HG03575 (cell line): ENCODE results near the gene NFX1.
"Not testable (repeated sequence)": the region's sequence is repeated elsewhere in the genome, so short reads cannot be mapped to it uniquely, and the experiment has no call there.

Experiments used
- ATAC-seq: cut with Tn5 transposase; IDR thresholded peaks from one replicate; pipeline ENCODE4 v1.9.1; 2021; ENCODE audit not compliant: unreplicated experiment, insufficient number of reproducible peaks, low FRiP score; ENCODE audit errors: extremely low read depth

NFX1 gene

GRCh38 chr9:33379666-33380389 lies 89.5 kb downstream of the NFX1 start:
- no peak for ATAC-seq

- no peak for ATAC-seq
Observed at GRCh38 chr9:33380390-33381094, 90.2 kb downstream of the NFX1 start.

- ATAC-seq: no peak
Observed at GRCh38 chr9:33381231-33381791, 91.0 kb downstream of the NFX1 start.

GRCh38 chr9:33382397-33382796 lies 92.1 kb downstream of the NFX1 start:
- ATAC-seq: not testable (repeated sequence)

GRCh38 chr9:33383396-33383795 lies 93.1 kb downstream of the NFX1 start:
- not testable (repeated sequence) for ATAC-seq

- not testable (repeated sequence) for ATAC-seq
Observed at GRCh38 chr9:33385536-33385935, 95.2 kb downstream of the NFX1 start.

GRCh38 chr9:33385979-33386640 lies 95.8 kb downstream of the NFX1 start:
- ATAC-seq: not testable (repeated sequence)

GRCh38 chr9:33386641-33386996 lies 96.3 kb downstream of the NFX1 start:
- not testable (repeated sequence) for ATAC-seq

- not testable (repeated sequence) for ATAC-seq
Observed at GRCh38 chr9:33386998-33387397, 96.7 kb downstream of the NFX1 start.

- no peak for ATAC-seq
Observed at GRCh38 chr9:33388110-33388994, 98.0 kb downstream of the NFX1 start.

GRCh38 chr9:33391111-33391771 lies 100.9 kb downstream of the NFX1 start:
- not testable (repeated sequence) for ATAC-seq

GRCh38 chr9:33392591-33393021 lies 102.3 kb downstream of the NFX1 start:
- not testable (repeated sequence) for ATAC-seq

- no peak for ATAC-seq
Observed at GRCh38 chr9:33393581-33393980, 103.3 kb downstream of the NFX1 start.

GRCh38 chr9:33393986-33394385 lies 103.7 kb downstream of the NFX1 start:
- not testable (repeated sequence) for ATAC-seq

- ATAC-seq: not testable (repeated sequence)
Observed at GRCh38 chr9:33395159-33395879, 105.0 kb downstream of the NFX1 start.

- not testable (repeated sequence) for ATAC-seq
Observed at GRCh38 chr9:33397801-33398200, 107.5 kb downstream of the NFX1 start.

GRCh38 chr9:33399047-33399446 lies 108.7 kb downstream of the NFX1 start:
- not testable (repeated sequence) for ATAC-seq

GRCh38 chr9:33401809-33402208 lies 111.5 kb downstream of the NFX1 start:
- ATAC-seq: not testable (repeated sequence)
